Heart left ventricle (tissue), 16 donors: ENCODE data around the gene ZNF451. TPM values are rescaled to one million over a fixed set of nuclear protein-coding genes. Genes with fewer than 3 reads are reported as not detected.

Source experiments
- ATAC-seq, 4 donors: fragments of 200-7000 bp; cut with Tn5 transposase; one replicate each; pipeline ENCODE4 v1.9.1; 2020 to 2022; ENCODE audit warnings: moderate library complexity in 4 of 4, mild to moderate bottlenecking in 3 of 4, moderate number of reproducible peaks in 1 of 4
- DNase-seq, 5 donors: peaks; one replicate each; pipeline ENCODE4 v3.0.0-alpha.2; 2020
- H3K27ac ChIP-seq, 12 donors: fragments of 200-600 bp; sonication (generic) in 4 of 12; one replicate each; pipeline versions ENCODE4 v1.5.0 to v1.8.0; 2016 to 2022; ENCODE audit warnings: mild to moderate bottlenecking in 2 of 12
- H3K27me3 ChIP-seq, 9 donors: fragments of 200-600 bp; sonication (generic) in 2 of 9; one replicate each; pipeline versions ENCODE4 v1.5.1 to v1.8.0; 2016 to 2022; ENCODE audit warnings: mild to moderate bottlenecking in 3 of 9
- H3K36me3 ChIP-seq, 9 donors: fragments of 200-600 bp; sonication (generic) in 2 of 9; one replicate each; pipeline versions ENCODE4 v1.5.0 to v1.8.0; 2018 to 2022; ENCODE audit warnings: mild to moderate bottlenecking in 2 of 9
- H3K4me1 ChIP-seq, 12 donors: fragments of 200-600 bp; sonication (generic) in 4 of 12; one replicate each; pipeline versions ENCODE4 v1.5.0 to v1.8.0; 2016 to 2022; ENCODE audit warnings: mild to moderate bottlenecking in 3 of 12
- H3K4me3 ChIP-seq, 12 donors: fragments of 200-600 bp; sonication (generic) in 4 of 12; one replicate each; pipeline versions ENCODE4 v1.5.0 to v1.8.0; 2017 to 2022; ENCODE audit warnings: mild to moderate bottlenecking in 9 of 12, moderate library complexity in 4 of 12
- H3K9me3 ChIP-seq, 12 donors: fragments of 200-600 bp; sonication (generic) in 4 of 12; one replicate each; pipeline versions ENCODE4 v1.5.0 to v1.8.0; 2016 to 2022; ENCODE audit warnings: mild to moderate bottlenecking in 1 of 12
- POLR2A ChIP-seq, 2 donors: fragments of 450-650 bp; IDR thresholded peaks; one replicate each; pipeline ENCODE4 v1.6.1; 2017; ENCODE audit warnings: antibody characterized with exemption in 2 of 2, mild to moderate bottlenecking in 2 of 2, moderate library complexity in 2 of 2
- WGBS, 4 donors: extraction: QIAGEN DNeasy Blood & Tissue Kit in 2 of 4; methylation state at CpG; one replicate each; pipeline versions ENCODE4 v1.1.5 to v1.1.7; 2013 to 2018; 5-methylcytosine and 5-hydroxymethylcytosine counted together
- intact Hi-C, 10 donors: fragments of 100-400 bp; cut with DNase I; formaldehyde crosslinking; loops; one replicate each; pipeline versions ENCODE4 v1.11.1 to v1.14.2; 2022
- polyA plus RNA-seq, 2 donors: library from polyadenylated mRNA; stranded (reverse); fragments of 200-250 nt; gene quantifications; one replicate each; pipeline ENCODE4 v1.2.3, GENCODE V29; 2013
- total RNA-seq, 9 donors: library from RNA; depleted of rRNA in 2 of 9; stranded (reverse); fragments of >200 nt in 2 of 9; fragmentation: NEBNext Ultra II Directional in 3 of 9; extraction: Animal tissue kit (Norgen Biotek cat#: 25700) in 3 of 9; gene quantifications; one replicate each; pipeline versions ENCODE4 v1.1.0 to v1.2.4, GENCODE V29; 2016 to 2023
- TF ChIP-seq, protein P1 (sequence below), 12 donors: fragments of 200-600 bp; sonication (generic) in 4 of 12; IDR thresholded peaks; one replicate each; pipeline versions ENCODE4 v1.5.0 to v1.8.0; 2018 to 2022; ENCODE audit warnings: antibody characterized with exemption in 12 of 12, mild to moderate bottlenecking in 5 of 12
- donor health status: ischemic (EF 13 %, LVEDD 7.1; RV severe dilation, severe dysfunction).
- donor health status: healthy with polysubstance abuse.
- donor health status: DM: no; HTN: yes; CAD: no.
- donor health status: DM: no; HTN: no; CAD: no.
- donor health status: ischemic (EF 25% LVEDD 6.9; RV normal size, moderate dysfunction).
- donor health status: ischemic (EF 25% LVEDD 5.7; RV mildly dilated, moderate dysfunction).
- donor health status: healthy.
- donor health status: DM: yes; HTN: yes; CAD: no.
- donor health status: ischemic (EF 35%, LVEDD 5.7; RV mildly dilated, moderate dysfunction).
- donor health status: nonischemic (EF 11% LVEDD 7.7; RV severe dilation, severe dysfunction).
- donor health status: DM: yes; HTN: yes; CAD: no.
- donor health status: PGD.
- donor health status: ischemic (EF 29% LVEDD 5.4; RV normal size, mild dysfunction).
- donor health status: nonischemic (EF 23%, LVEDD 6.1; RV moderate dilation, normal function).

The ZNF451 gene
- total and polyA plus RNA-seq, 11 donors: 8.8 to 37.1 (median 21.4) TPM

GRCh38 chr6:57064809-57065208, 25.2 kb upstream of the ZNF451 start:
- no peaks in the 10 kb centered on the region for H3K4me1 ChIP-seq
- no peak for DNase-seq
- no peak overlapping the region for H3K4me3 ChIP-seq
- no peaks in the 10 kb centered on the region for H3K9me3 ChIP-seq
- intact Hi-C loops: no loop called here
- TF ChIP-seq, protein P1, sequence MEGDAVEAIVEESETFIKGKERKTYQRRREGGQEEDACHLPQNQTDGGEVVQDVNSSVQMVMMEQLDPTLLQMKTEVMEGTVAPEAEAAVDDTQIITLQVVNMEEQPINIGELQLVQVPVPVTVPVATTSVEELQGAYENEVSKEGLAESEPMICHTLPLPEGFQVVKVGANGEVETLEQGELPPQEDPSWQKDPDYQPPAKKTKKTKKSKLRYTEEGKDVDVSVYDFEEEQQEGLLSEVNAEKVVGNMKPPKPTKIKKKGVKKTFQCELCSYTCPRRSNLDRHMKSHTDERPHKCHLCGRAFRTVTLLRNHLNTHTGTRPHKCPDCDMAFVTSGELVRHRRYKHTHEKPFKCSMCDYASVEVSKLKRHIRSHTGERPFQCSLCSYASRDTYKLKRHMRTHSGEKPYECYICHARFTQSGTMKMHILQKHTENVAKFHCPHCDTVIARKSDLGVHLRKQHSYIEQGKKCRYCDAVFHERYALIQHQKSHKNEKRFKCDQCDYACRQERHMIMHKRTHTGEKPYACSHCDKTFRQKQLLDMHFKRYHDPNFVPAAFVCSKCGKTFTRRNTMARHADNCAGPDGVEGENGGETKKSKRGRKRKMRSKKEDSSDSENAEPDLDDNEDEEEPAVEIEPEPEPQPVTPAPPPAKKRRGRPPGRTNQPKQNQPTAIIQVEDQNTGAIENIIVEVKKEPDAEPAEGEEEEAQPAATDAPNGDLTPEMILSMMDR (IDR thresholded peaks at IDR 0.05): no peak
- no peak for TF ChIP-seq POLR2A (IDR thresholded peaks at IDR 0.05)
- H3K36me3 ChIP-seq: peaks cover 0 to 58% (median 39%) of the 10 kb centered on the region in 9 donors
- H3K27me3 ChIP-seq: no peaks in the 10 kb centered on the region
- no peak for ATAC-seq
- no peak overlapping the region for H3K27ac ChIP-seq
- 69 to 82% (median 71%) methylated on average over 1 of the region's 1 CpG for WGBS, 4 donors

DNA sequence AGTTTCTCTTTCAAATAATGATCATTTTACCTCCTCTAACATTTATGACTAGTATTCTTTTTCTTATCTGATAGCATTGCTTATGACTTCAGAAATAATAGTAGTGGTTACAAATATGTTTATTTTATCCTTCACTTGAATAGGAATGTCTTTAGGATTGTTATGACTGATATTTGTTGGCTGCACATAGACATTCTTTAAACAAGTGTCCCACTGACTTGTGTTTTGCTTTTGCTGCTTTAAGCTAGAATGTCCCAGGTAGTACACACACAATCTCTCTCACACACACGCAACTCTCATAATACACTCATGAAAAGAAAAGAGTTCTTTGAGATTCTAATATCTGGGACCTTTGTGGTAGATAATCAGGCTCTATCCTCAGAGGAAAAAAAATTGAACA, 21.9 kb upstream of the ZNF451 start:
- no peaks in the 10 kb centered on the region for H3K9me3 ChIP-seq
- WGBS, 4 donors: 88 to 100% (median 98%) methylated on average over 1 of the region's 1 CpG
- H3K36me3 ChIP-seq: peaks cover 0 to 34% (median 16%) of the 10 kb centered on the region in 9 donors
- TF ChIP-seq, protein P1 (IDR thresholded peaks at IDR 0.05): no peak
- no peak for TF ChIP-seq POLR2A (IDR thresholded peaks at IDR 0.05)
- H3K27ac ChIP-seq: no peak overlapping the region
- no peak overlapping the region for H3K4me3 ChIP-seq
- no peaks in the 10 kb centered on the region for H3K27me3 ChIP-seq
- ATAC-seq: no peak
- no peaks in the 10 kb centered on the region for H3K4me1 ChIP-seq
- intact Hi-C loops: no loop called here
- no peak for DNase-seq

DNA sequence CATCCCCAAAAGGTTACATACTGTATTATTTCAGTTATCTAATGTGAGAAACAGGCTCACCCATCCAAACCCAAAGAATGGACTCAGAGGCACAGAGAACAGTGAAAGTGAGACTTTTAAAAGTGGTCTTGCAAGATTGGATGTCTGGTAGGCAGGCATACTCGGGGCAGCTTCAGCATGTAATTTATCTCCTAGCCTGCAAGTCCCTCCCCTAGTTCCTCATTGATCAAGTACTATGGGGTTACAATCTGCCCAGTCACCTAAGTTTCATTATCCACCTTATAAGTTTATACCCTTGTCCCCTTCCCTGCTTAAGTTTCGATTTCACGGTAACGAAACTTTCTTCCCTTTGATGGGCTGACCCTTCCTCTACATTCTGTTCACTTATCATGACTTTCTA, 20.8 kb upstream of the ZNF451 start:
- Histone ChIP-seq H3K4me1 (no peaks in the 10 kb centered on the region), H3K27ac (no peak overlapping the region), H3K4me3 (no peak overlapping the region), H3K36me3 (peaks cover 0 to 32% (median 14%) of the 10 kb centered on the region in 9 donors), H3K27me3 (no peaks in the 10 kb centered on the region), H3K9me3 (no peaks in the 10 kb centered on the region)
- intact Hi-C loops: no loop called here
- DNase-seq (no peak), ATAC-seq (no peak)
- WGBS, 4 donors: 87 to 90% (median 90%) methylated on average over 4 of the region's 4 CpGs
- no peak for TF ChIP-seq POLR2A (IDR thresholded peaks at IDR 0.05)

DNA sequence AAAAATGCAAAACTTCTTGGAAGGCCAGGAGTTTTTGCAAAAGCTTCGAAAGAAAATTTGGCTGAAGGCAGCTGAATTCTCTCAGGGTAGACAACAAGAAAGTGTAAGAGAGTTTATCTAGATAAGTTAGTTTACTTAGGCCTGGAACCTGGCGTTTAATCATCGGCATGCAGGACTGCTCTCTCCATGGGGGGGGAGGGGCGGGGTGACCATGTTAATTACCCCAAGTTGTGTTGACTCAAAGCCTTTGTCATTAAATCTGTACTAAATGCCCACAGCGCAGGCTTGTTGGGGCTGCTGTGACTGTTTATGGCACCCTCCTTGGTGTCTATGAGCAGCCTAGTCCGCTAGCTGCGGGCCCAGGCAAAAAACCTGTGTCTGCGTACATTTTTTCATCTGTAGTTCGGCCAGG, 20.1 kb upstream of the ZNF451 start:
- H3K9me3 ChIP-seq: no peaks in the 10 kb centered on the region
- no peak for ATAC-seq
- TF ChIP-seq, protein P1 (IDR thresholded peaks at IDR 0.05): no peak
- no peak for TF ChIP-seq POLR2A (IDR thresholded peaks at IDR 0.05)
- H3K4me3 ChIP-seq: no peak overlapping the region
- no peak overlapping the region for H3K27ac ChIP-seq
- WGBS, 4 donors: 85 to 92% (median 86%) methylated on average over 8 to 9 of the region's 9 CpGs
- no peaks in the 10 kb centered on the region for H3K27me3 ChIP-seq
- peaks cover 0 to 25% (median 7%) of the 10 kb centered on the region in 9 donors for H3K36me3 ChIP-seq
- H3K4me1 ChIP-seq: no peaks in the 10 kb centered on the region
- intact Hi-C loops: no loop called here
- DNase-seq: no peak

DNA sequence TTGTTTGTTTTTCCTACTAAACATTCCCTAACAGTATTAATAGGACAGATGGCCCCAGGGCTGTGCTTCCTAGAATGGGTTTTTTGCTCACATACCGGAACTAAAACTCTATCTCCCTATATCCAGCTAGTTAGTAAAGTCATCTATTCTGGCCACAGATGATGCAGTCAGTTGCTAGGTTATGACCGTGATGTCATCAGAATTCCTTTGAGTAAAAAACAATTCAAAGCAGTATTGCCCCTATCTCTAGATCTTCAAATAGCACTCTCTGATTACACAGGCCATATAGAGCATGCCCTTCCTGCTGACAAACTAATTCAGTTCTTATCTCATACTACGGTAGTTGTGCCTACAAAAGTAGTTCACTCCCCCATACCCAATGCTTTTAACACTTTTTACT, 17.9 kb upstream of the ZNF451 start:
- DNase-seq: no peak
- H3K9me3 ChIP-seq: no peaks in the 10 kb centered on the region
- H3K36me3 ChIP-seq: peaks cover 0 to 12% (median 3%) of the 10 kb centered on the region in 9 donors
- no peaks in the 10 kb centered on the region for H3K27me3 ChIP-seq
- TF ChIP-seq, protein P1 (IDR thresholded peaks at IDR 0.05): no peak
- no peak for TF ChIP-seq POLR2A (IDR thresholded peaks at IDR 0.05)
- H3K4me3 ChIP-seq: no peak overlapping the region
- ATAC-seq: no peak
- intact Hi-C loops: no loop called here
- H3K4me1 ChIP-seq: no peaks in the 10 kb centered on the region
- 80 to 89% (median 81%) methylated on average over 3 of the region's 3 CpGs for WGBS, 4 donors
- no peak overlapping the region for H3K27ac ChIP-seq
